ENCODE measurements around the gene CXCL8. TPM values are rescaled to one million over a fixed set of nuclear protein-coding genes. Genes with fewer than 3 reads are reported as not detected.
A peak's percentile ranks its signal among the peaks of the same experiment; 100 is the strongest.

Gene CXCL8
- polyA plus RNA-seq, 1 experiment: 4.3 TPM

DNA sequence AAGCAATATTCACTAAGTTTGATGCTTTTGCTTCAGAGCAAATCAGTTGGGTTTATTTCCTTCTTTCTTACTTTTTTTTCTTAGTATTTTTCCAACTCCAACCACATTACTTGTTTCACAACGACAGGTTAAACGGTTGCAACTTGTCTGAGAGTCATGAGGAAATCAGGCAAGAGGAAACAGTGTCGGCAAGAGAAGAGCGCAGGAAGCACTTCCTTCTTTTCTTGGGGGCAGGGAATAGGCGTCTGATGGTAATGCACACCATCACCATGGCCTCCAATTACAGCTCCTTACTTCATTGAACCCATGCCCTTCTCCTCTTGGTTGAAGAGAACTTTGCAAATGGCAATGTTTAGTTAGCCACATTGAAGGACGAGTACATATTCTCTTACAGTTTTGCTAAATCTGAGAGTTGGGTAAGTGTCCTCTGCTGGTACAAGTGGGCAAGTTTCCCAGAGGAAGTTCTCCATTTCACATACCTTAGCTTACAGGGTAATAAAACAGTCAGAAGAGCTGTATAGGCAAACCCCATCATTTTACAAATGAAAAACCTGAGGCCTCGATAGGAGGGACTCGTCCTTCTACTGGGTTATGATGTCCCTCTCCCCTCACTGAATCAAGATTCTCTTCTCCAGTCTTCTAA lies 8.3 kb upstream of the CXCL8 start:
- H3K9me3 ChIP-seq (ENCODE audit: control insufficient read depth, insufficient read depth, low read length): no peaks in the 10 kb centered on the region
- CTCF ChIA-PET: interaction anchor here (0.7 to 4.4 kb wide), 3 partner anchors 52 to 403 kb away, joined by 4 to 19 read pairs (median 5); no protein-coding TSS in a partner anchor
- H3K4me3 ChIP-seq (ENCODE audit: low read depth, low read length): no peak overlapping the region
- TF ChIP-seq, protein P1, sequence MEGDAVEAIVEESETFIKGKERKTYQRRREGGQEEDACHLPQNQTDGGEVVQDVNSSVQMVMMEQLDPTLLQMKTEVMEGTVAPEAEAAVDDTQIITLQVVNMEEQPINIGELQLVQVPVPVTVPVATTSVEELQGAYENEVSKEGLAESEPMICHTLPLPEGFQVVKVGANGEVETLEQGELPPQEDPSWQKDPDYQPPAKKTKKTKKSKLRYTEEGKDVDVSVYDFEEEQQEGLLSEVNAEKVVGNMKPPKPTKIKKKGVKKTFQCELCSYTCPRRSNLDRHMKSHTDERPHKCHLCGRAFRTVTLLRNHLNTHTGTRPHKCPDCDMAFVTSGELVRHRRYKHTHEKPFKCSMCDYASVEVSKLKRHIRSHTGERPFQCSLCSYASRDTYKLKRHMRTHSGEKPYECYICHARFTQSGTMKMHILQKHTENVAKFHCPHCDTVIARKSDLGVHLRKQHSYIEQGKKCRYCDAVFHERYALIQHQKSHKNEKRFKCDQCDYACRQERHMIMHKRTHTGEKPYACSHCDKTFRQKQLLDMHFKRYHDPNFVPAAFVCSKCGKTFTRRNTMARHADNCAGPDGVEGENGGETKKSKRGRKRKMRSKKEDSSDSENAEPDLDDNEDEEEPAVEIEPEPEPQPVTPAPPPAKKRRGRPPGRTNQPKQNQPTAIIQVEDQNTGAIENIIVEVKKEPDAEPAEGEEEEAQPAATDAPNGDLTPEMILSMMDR (IDR thresholded peaks at IDR 0.05; ENCODE audit: low read depth, low read length): no peak
- no peak for DNase-seq (ENCODE audit: low read depth, low spot score)
- POLR2A ChIA-PET: no interaction called here
- H3K27ac ChIP-seq (ENCODE audit: low read depth, low read length): no peak overlapping the region
- no peaks in the 10 kb centered on the region for H3K27me3 ChIP-seq (ENCODE audit: control insufficient read depth, insufficient read depth, low read length)

DNA sequence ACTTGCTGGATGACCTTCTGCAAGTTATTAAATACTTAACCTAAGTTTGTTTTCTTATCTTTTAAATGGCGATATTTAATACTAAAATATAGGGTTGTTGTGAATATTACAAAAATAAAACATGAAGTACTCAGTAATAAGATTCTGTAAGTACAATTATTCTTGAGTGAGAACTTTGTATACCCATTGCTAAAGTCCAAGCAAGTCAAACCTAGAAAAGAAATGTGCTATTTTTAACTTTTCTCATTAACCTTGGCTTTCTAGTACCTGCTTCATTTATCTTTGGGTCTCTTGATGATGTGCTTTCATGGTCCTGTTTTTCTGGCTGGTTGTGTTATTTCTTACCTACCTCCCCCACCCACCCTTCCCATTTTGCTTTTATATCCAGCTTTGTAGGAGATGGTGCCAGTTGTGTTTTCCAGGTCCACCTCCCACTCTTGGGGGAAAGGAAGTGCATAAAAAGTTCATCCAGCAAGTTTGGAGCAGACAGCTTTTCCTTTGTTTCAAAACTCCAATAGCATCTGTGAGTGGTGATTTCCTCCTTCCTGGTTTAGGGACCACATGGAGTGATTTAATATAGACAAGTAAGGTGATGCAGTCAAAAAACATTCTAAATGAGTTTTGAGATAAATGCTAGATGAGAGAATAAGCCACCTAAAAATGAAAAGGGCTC lies 7.5 kb upstream of the CXCL8 start:
- DNase-seq (ENCODE audit: low read depth, low spot score): no peak
- H3K4me3 ChIP-seq (ENCODE audit: low read depth, low read length): no peak overlapping the region
- TF ChIP-seq, protein P1 (IDR thresholded peaks at IDR 0.05; ENCODE audit: low read depth, low read length): no peak
- no peak overlapping the region for H3K27ac ChIP-seq (ENCODE audit: low read depth, low read length)
- H3K9me3 ChIP-seq (ENCODE audit: control insufficient read depth, insufficient read depth, low read length): 0 out of 2 replicates have a peak, but pooled peaks cover 3% of the 10 kb centered on the region
- ChIA-PET CTCF (interaction anchor here (2.2 to 4.4 kb wide), 2 partner anchors 70 to 402 kb away, joined by 7 to 19 read pairs; no protein-coding TSS in a partner anchor), POLR2A (no interaction called here)
- no peaks in the 10 kb centered on the region for H3K27me3 ChIP-seq (ENCODE audit: control insufficient read depth, insufficient read depth, low read length)

DNA sequence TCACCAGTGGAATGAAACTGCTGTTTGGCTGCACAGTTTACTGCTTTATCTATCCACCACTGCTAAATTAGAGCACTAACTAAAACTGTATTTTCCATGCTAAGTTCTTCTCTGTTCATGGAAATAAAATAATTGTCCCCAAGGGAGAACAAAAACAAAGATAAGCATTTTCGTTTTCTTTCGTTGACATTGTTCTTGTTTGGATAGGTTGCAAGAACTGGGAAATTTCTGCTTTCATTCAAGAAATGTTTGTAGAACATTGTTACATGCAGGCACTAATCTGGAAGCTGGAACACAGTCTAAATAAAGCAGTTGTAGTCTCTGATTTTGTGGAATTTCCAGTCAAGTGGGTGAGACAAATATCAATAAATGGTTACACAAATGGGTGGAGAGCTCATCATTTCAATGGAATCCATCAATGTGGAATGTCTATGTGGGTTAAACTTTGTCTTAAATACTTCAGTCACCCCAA lies 5.8 kb upstream of the CXCL8 start:
- H3K27ac ChIP-seq (ENCODE audit: low read depth, low read length): no peak overlapping the region
- H3K4me3 ChIP-seq (ENCODE audit: low read depth, low read length): no peak overlapping the region
- H3K27me3 ChIP-seq (ENCODE audit: control insufficient read depth, insufficient read depth, low read length): no peaks in the 10 kb centered on the region
- ChIA-PET POLR2A (no interaction called here), CTCF (interaction anchor here (2.2 kb wide), 1 partner anchor 400 kb away, joined by 7 read pairs; no protein-coding TSS in a partner anchor)
- DNase-seq (ENCODE audit: low read depth, low spot score): no peak
- H3K9me3 ChIP-seq (ENCODE audit: control insufficient read depth, insufficient read depth, low read length): 0 out of 2 replicates have a peak, but pooled peaks cover 3% of the 10 kb centered on the region
- TF ChIP-seq, protein P1 (IDR thresholded peaks at IDR 0.05; ENCODE audit: low read depth, low read length): no peak

GRCh38 chr4:73735231-73735630 lies 5.1 kb upstream of the CXCL8 start:
- CTCF ChIA-PET: interaction anchor here (2.2 kb wide), 1 partner anchor 399 kb away, joined by 7 read pairs; no protein-coding TSS in a partner anchor
- no peaks in the 10 kb centered on the region for H3K27me3 ChIP-seq (ENCODE audit: control insufficient read depth, insufficient read depth, low read length)
- POLR2A ChIA-PET: no interaction called here
- H3K4me3 ChIP-seq (ENCODE audit: low read depth, low read length): no peak overlapping the region
- DNase-seq (ENCODE audit: low read depth, low spot score): peak; percentile 6
- TF ChIP-seq, protein P1 (IDR thresholded peaks at IDR 0.05; ENCODE audit: low read depth, low read length): no peak
- 0 out of 2 replicates have a peak, but pooled peaks cover 3% of the 10 kb centered on the region for H3K9me3 ChIP-seq (ENCODE audit: control insufficient read depth, insufficient read depth, low read length)
- H3K27ac ChIP-seq (ENCODE audit: low read depth, low read length): no peak overlapping the region
